K562 (cell line): ENCODE measurements around the gene PQBP1. TPM values are rescaled to one million over a fixed set of nuclear protein-coding genes. Genes with fewer than 3 reads are reported as not detected.

ENCODE experiments used
- ATAC-seq: fragments of 200-7000 bp; cut with Tn5 transposase; 3 replicates; pipeline ENCODE4 v1.9.1; 2020; ENCODE audit warnings: moderate library complexity
- BruUV-seq: library from RNA; stranded (reverse); fragments of 400-500 nt; replicated peaks from 2 replicates; lab custom pipeline; 2021; lab: Mats Ljungman, UMichigan
- CTCF ChIA-PET: fragments of 300-600 bp; formaldehyde crosslinking; extraction: SDS; loops from one replicate; lab custom pipeline; 2021; ENCODE audit warnings: low intra/inter-chr PET ratio; lab: Yijun Ruan, JAX
- POLR2A ChIA-PET: fragments of 300-600, 350-650 bp; sonication (Branson Sonifier 250); formaldehyde crosslinking; extraction: SDS; loops from one replicate; lab custom pipeline; 2021; ENCODE audit warnings: antibody characterized with exemption, inconsistent platforms; lab: Yijun Ruan, JAX
- DNase-seq, 4 experiments: peaks; one replicate each; pipeline versions ENCODE4 v3.0.0 to v3.0.0-alpha.2; 2011 to 2018; ENCODE audit warnings: low spot score in 3 of 4, mixed read lengths in 3 of 4; ENCODE audit errors: extremely low read depth in 1 of 4
- FAIRE-seq: peaks from 2 replicates; lab custom pipeline; 2011; peaks lifted over from hg19 to GRCh38; lab: Jason Lieb, UNC
- H2AFZ ChIP-seq: 2 replicates; pipeline ENCODE4 v1.6.0; 2011; ENCODE audit warnings: low read depth, low read length, control low read depth, inconsistent platforms
- H3K27ac ChIP-seq: fragments of 200-600 bp; 3 replicates; pipeline ENCODE4 v1.8.0; 2011; ENCODE audit warnings: low read depth, mild to moderate bottlenecking, control low read depth, inconsistent platforms, low read length, moderate library complexity, mixed read lengths; ENCODE audit errors: extremely low read depth
- H3K27me3 ChIP-seq, 2 experiments: fragments of 300-600 bp in 1 of 2; 2 replicates in 1 of 2; 3 replicates in 1 of 2; pipeline versions ENCODE4 v1.6.0 to v1.8.0; 2011; ENCODE audit warnings: inconsistent platforms in 2 of 2, low read length in 2 of 2, mild to moderate bottlenecking in 1 of 2, mixed read lengths in 1 of 2, moderate library complexity in 1 of 2; ENCODE audit not compliant: control insufficient read depth in 2 of 2, insufficient read depth in 2 of 2
- H3K36me3 ChIP-seq: fragments of 300-600 bp; 3 replicates; pipeline ENCODE4 v1.8.0; 2011; ENCODE audit warnings: mild to moderate bottlenecking, low read length, inconsistent platforms; ENCODE audit not compliant: control insufficient read depth, insufficient read depth
- H3K4me1 ChIP-seq, 2 experiments: fragments of 200-600 bp in 1 of 2; replicated peaks in 1 of 2; 2 replicates in 1 of 2; 3 replicates in 1 of 2; pipeline versions ENCODE4 v1.5.1 to v1.8.0; 2011; ENCODE audit warnings: inconsistent platforms in 2 of 2, low read length in 2 of 2, mild to moderate bottlenecking in 1 of 2, mixed read lengths in 1 of 2, moderate library complexity in 1 of 2; ENCODE audit not compliant: control insufficient read depth in 2 of 2, insufficient read depth in 2 of 2
- H3K4me2 ChIP-seq: 2 replicates; pipeline ENCODE4 v1.6.1; 2011; ENCODE audit warnings: low read length, control low read depth, inconsistent platforms, mixed read lengths; ENCODE audit not compliant: insufficient read depth
- H3K4me3 ChIP-seq: fragments of 200-600 bp; sonication (generic), shearing (Covaris generic); 2 replicates; pipeline ENCODE4 v1.5.1; 2016; ENCODE audit warnings: control low read depth, inconsistent platforms
- H3K79me2 ChIP-seq: fragments of 200-600 bp; 3 replicates; pipeline ENCODE4 v1.8.0; 2011; ENCODE audit warnings: low read length, inconsistent platforms; ENCODE audit not compliant: control insufficient read depth, insufficient read depth
- H3K9ac ChIP-seq, 2 experiments: 2 replicates each; pipeline versions ENCODE4 v1.6.0 to v1.6.1; 2011; ENCODE audit warnings: low read depth in 2 of 2, low read length in 2 of 2, control low read depth in 1 of 2, inconsistent platforms in 1 of 2, mild to moderate bottlenecking in 1 of 2, mixed read lengths in 1 of 2; ENCODE audit not compliant: insufficient read depth in 1 of 2
- H3K9me1 ChIP-seq: one replicate; pipeline ENCODE4 v1.6.0; 2011; ENCODE audit warnings: inconsistent platforms, mild to moderate bottlenecking, low read length, moderate library complexity; ENCODE audit not compliant: control insufficient read depth, insufficient read depth
- H3K9me3 ChIP-seq: replicated peaks from 2 replicates; pipeline ENCODE4 v1.5.1; 2011; ENCODE audit warnings: low read depth, low read length, inconsistent platforms; ENCODE audit not compliant: control insufficient read depth, insufficient read depth
- H4K20me1 ChIP-seq: replicated peaks from 2 replicates; pipeline ENCODE4 v1.6.1; 2011; ENCODE audit warnings: low read length, inconsistent platforms, mixed read lengths; ENCODE audit not compliant: control insufficient read depth, insufficient read depth
- EHMT2 ChIP-seq: fragments of 450-650 bp; IDR thresholded peaks from 2 replicates; pipeline ENCODE4 v1.6.1; 2018; ENCODE audit warnings: antibody characterized with exemption
- FIP1L1 ChIP-seq: fragments of 200-400 bp; formaldehyde crosslinking; IDR thresholded peaks from 2 replicates; pipeline ENCODE4 v1.6.1; 2018; ENCODE audit warnings: mild to moderate bottlenecking, low read depth, low read length; ENCODE audit not compliant: poor library complexity, severe bottlenecking
- FOS ChIP-seq: IDR thresholded peaks from 3 replicates; pipeline ENCODE4 v1.6.1; 2011; ENCODE audit not compliant: insufficient read length; ENCODE audit errors: extremely low read depth
- FOXA3 ChIP-seq, 2 experiments: fragments of 450-650 bp in 1 of 2; sonication (generic) in 1 of 2; formaldehyde crosslinking; IDR thresholded peaks in 1 of 2; conservative IDR thresholded peaks in 1 of 2; 2 replicates each; pipeline versions ENCODE4 v1.4.0 to v1.8.0; 2020 to 2022; ENCODE audit warnings: mild to moderate bottlenecking in 2 of 2, missing genetic modification reagents in 1 of 2
- GABPB1 ChIP-seq: sonication (generic); formaldehyde crosslinking; IDR thresholded peaks from 2 replicates; pipeline ENCODE4 v1.8.0; 2022; ENCODE audit warnings: mild to moderate bottlenecking, missing genetic modification reagents
- HNRNPLL ChIP-seq: fragments of 200-400 bp; formaldehyde crosslinking; IDR thresholded peaks from 2 replicates; pipeline ENCODE4 v1.6.1; 2017; ENCODE audit warnings: low read length, low read depth, mild to moderate bottlenecking; ENCODE audit not compliant: poor library complexity, severe bottlenecking
- MAFK ChIP-seq: IDR thresholded peaks from 2 replicates; pipeline ENCODE4 v1.6.1; 2011; ENCODE audit warnings: low read length, improper control_type of control experiment
- MCM3 ChIP-seq: fragments of 450-650 bp; IDR thresholded peaks from 2 replicates; pipeline ENCODE4 v1.6.1; 2016
- MCM5 ChIP-seq: fragments of 450-650 bp; IDR thresholded peaks from 2 replicates; pipeline ENCODE4 v1.6.1; 2016; ENCODE audit warnings: low read depth
- NCOA6 ChIP-seq: fragments of 450-650 bp; IDR thresholded peaks from 2 replicates; pipeline ENCODE4 v1.6.1; 2017; ENCODE audit warnings: mild to moderate bottlenecking
- SNRNP70 ChIP-seq: fragments of 200-400 bp; formaldehyde crosslinking; optimal IDR thresholded peaks from 2 replicates; pipeline ENCODE3; 2017; ENCODE audit warnings: low read depth, low read length
- WGBS: fragments of 100-300 bp; shearing (Covaris generic); methylation state at CpG from one replicate; pipeline ENCODE4 v1.1.6; 2016; ENCODE audit warnings: low coverage, mixed read lengths; ENCODE audit not compliant: insufficient coverage; ENCODE audit errors: missing lambda C conversion rate; 5-methylcytosine and 5-hydroxymethylcytosine counted together
- in situ Hi-C: fragments of 300-500 bp; cut with MboI; formaldehyde crosslinking; loops from 4 replicates; pipeline ENCODE4 v1.15.0; 2018; ENCODE audit warnings: inconsistent platforms, mixed read lengths
- intact Hi-C: fragments of 100-400 bp; cut with micrococcal nuclease; formaldehyde crosslinking; loops from 2 replicates; pipeline ENCODE4 v1.14.2; 2022
- polyA plus RNA-seq, 8 experiments: library from polyadenylated mRNA; depleted of rRNA in 4 of 8; stranded (reverse) in 5 of 8; unstranded in 3 of 8; fragments of >200 nt; fragmentation: Nextera tagmentation in 2 of 8; fragmentation: Illumina TruSeq in 1 of 8; extraction: Ambion mirVana in 2 of 8; extraction: Trizol in 1 of 8; gene quantifications; 2 replicates each; pipeline versions ENCODE4 v1.2.1 to v1.2.3, GENCODE V29; 2011 to 2014; ENCODE audit warnings: inconsistent platforms in 1 of 8, missing spikeins in 1 of 8
- total RNA-seq, 7 experiments: library from RNA; depleted of rRNA in 6 of 7; stranded (reverse); fragments of >200 nt in 6 of 7; fragmentation: Illumina TruSeq in 2 of 7; extraction: Trizol in 2 of 7; gene quantifications; 2 replicates each; pipeline versions ENCODE4 v1.2.1 to v1.2.3, GENCODE V29; 2011 to 2021; ENCODE audit warnings: low replicate concordance in 1 of 7
- TF ChIP-seq, protein P1 (sequence below): fragments of 250-450 bp; sonication (Bioruptor Pico); IDR thresholded peaks from 2 replicates; pipeline ENCODE4 v1.5.0; 2020; ENCODE audit warnings: mild to moderate bottlenecking
- TF ChIP-seq, protein P2 (sequence below), 2 experiments: fragments of 450-650 bp; IDR thresholded peaks; 2 replicates each; pipeline ENCODE4 v1.6.1; 2018; ENCODE audit warnings: mild to moderate bottlenecking in 2 of 2, low read depth in 1 of 2; ENCODE audit not compliant: partially characterized antibody in 2 of 2
- TF ChIP-seq, protein P3 (sequence below), 2 experiments: fragments of 200-800 bp in 1 of 2; sonication (Bioruptor generic) in 1 of 2; sonication (generic) in 1 of 2; formaldehyde crosslinking in 1 of 2; IDR thresholded peaks in 1 of 2; conservative IDR thresholded peaks in 1 of 2; 2 replicates each; pipeline versions ENCODE4 v1.5.0 to v1.6.1; 2016 to 2020; ENCODE audit warnings: missing compliant biosample characterization in 1 of 2, missing genetic modification characterization in 1 of 2, missing genetic modification reagents in 1 of 2

PQBP1 gene
- total and polyA plus RNA-seq, 9 of the 15 experiments (the other 6 are each of a cell fraction or from before 2014, with no cell fraction given), result 41.3 to 262 (median 112) TPM

DNA sequence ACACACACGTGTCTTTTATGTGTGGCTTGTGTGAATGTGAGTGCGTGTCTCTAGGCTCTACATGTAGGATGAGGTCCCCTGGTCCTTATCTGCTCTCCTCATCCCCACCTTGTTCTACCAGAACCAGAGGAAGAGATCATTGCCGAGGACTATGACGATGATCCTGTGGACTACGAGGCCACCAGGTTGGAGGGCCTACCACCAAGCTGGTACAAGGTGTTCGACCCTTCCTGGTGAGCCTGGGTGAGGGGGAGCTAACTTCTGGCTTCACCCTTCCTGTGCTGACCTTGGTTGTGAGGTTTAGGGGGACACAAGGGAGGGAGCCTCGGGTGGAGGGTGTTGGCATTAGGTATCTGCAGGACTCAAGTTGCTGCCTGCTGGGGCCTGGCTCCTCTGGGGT is 3.3 kb downstream of the PQBP1 start:
- FAIRE-seq (no peak), DNase-seq (peak in 1 of 4 experiments; percentile 0), ATAC-seq (no peak)
- ChIA-PET POLR2A (interaction anchor here (0.6 to 1.0 kb wide), 2 partner anchors 57 to 290 kb away, joined by 3 to 5 read pairs; no protein-coding TSS in a partner anchor), CTCF (no interaction called here)
- H3K4me1 ChIP-seq, result peaks cover 11 to 23% of the 10 kb centered on the region in 2 experiments; a peak in 4 of 5 replicates
- no peak overlapping the region for H3K4me2 ChIP-seq
- H3K27ac ChIP-seq, result no peak overlapping the region
- no peaks in the 10 kb centered on the region for H3K9me1 ChIP-seq
- H3K9ac ChIP-seq, result no peak overlapping the region; a peak in 1 of 4 replicates
- BruUV-seq, result no TSS peak
- WGBS, result 91% methylated on average over 7 of the region's 7 CpGs
- H3K9me3 ChIP-seq, result no peaks in the 10 kb centered on the region
- no peaks in the 10 kb centered on the region; the same call in none of the 2 replicates for H4K20me1 ChIP-seq
- peaks cover 41% of the 10 kb centered on the region for H3K79me2 ChIP-seq
- H3K36me3 ChIP-seq, result peaks cover 67% of the 10 kb centered on the region
- intact Hi-C loops (no loop called here), in situ Hi-C loops (no loop called here)
- H3K27me3 ChIP-seq, result no peaks in the 10 kb centered on the region
- H3K4me3 ChIP-seq, result no peak overlapping the region
- no peak overlapping the region for H2AFZ ChIP-seq
- no peak for TF ChIP-seq MCM3
- TF ChIP-seq HNRNPLL, result no peak
- TF ChIP-seq, protein P1, sequence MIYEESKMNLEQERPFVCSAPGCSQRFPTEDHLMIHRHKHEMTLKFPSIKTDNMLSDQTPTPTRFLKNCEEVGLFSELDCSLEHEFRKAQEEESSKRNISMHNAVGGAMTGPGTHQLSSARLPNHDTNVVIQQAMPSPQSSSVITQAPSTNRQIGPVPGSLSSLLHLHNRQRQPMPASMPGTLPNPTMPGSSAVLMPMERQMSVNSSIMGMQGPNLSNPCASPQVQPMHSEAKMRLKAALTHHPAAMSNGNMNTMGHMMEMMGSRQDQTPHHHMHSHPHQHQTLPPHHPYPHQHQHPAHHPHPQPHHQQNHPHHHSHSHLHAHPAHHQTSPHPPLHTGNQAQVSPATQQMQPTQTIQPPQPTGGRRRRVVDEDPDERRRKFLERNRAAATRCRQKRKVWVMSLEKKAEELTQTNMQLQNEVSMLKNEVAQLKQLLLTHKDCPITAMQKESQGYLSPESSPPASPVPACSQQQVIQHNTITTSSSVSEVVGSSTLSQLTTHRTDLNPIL (CRISPR knock-in tag), result no peak
- TF ChIP-seq, protein P2, sequence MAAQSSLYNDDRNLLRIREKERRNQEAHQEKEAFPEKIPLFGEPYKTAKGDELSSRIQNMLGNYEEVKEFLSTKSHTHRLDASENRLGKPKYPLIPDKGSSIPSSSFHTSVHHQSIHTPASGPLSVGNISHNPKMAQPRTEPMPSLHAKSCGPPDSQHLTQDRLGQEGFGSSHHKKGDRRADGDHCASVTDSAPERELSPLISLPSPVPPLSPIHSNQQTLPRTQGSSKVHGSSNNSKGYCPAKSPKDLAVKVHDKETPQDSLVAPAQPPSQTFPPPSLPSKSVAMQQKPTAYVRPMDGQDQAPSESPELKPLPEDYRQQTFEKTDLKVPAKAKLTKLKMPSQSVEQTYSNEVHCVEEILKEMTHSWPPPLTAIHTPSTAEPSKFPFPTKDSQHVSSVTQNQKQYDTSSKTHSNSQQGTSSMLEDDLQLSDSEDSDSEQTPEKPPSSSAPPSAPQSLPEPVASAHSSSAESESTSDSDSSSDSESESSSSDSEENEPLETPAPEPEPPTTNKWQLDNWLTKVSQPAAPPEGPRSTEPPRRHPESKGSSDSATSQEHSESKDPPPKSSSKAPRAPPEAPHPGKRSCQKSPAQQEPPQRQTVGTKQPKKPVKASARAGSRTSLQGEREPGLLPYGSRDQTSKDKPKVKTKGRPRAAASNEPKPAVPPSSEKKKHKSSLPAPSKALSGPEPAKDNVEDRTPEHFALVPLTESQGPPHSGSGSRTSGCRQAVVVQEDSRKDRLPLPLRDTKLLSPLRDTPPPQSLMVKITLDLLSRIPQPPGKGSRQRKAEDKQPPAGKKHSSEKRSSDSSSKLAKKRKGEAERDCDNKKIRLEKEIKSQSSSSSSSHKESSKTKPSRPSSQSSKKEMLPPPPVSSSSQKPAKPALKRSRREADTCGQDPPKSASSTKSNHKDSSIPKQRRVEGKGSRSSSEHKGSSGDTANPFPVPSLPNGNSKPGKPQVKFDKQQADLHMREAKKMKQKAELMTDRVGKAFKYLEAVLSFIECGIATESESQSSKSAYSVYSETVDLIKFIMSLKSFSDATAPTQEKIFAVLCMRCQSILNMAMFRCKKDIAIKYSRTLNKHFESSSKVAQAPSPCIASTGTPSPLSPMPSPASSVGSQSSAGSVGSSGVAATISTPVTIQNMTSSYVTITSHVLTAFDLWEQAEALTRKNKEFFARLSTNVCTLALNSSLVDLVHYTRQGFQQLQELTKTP (IDR thresholded peaks at IDR 0.05; ENCODE audit: low read depth in 1 of 2, partially characterized antibody in 2 of 2), result no peak
- no peak for TF ChIP-seq GABPB1 (CRISPR knock-in tag)
- TF ChIP-seq, protein P3, sequence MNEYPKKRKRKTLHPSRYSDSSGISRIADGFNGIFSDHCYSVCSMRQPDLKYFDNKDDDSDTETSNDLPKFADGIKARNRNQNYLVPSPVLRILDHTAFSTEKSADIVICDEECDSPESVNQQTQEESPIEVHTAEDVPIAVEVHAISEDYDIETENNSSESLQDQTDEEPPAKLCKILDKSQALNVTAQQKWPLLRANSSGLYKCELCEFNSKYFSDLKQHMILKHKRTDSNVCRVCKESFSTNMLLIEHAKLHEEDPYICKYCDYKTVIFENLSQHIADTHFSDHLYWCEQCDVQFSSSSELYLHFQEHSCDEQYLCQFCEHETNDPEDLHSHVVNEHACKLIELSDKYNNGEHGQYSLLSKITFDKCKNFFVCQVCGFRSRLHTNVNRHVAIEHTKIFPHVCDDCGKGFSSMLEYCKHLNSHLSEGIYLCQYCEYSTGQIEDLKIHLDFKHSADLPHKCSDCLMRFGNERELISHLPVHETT (CRISPR knock-in tag; conservative IDR thresholded peaks at IDR 0.05 in 1 of 2, IDR thresholded peaks at IDR 0.05 in 1 of 2), result no peak
- TF ChIP-seq FIP1L1, result no peak
- no peak for TF ChIP-seq MCM5
- TF ChIP-seq FOS, result no peak
- TF ChIP-seq EHMT2, result no peak
- no peak for TF ChIP-seq FOXA3 (CRISPR knock-in tag; conservative IDR thresholded peaks at IDR 0.05 in 1 of 2, IDR thresholded peaks at IDR 0.05 in 1 of 2)
- TF ChIP-seq NCOA6, result no peak
- TF ChIP-seq MAFK, result no peak
- TF ChIP-seq SNRNP70, result no peak
